Measurements from ENCODE around the gene NRBP1. TPM values are rescaled to one million over a fixed set of nuclear protein-coding genes. Genes with fewer than 3 reads are reported as not detected.

NRBP1 gene
- total and polyA plus RNA-seq, 2 of the 8 experiments (the other 6 are each of a cell fraction or from before 2014, with no cell fraction given), result 115 to 145 TPM

GRCh38 chr2:27421660-27422250 lies 6.7 kb upstream of the NRBP1 start (continued):
- TF ChIP-seq CHD7 (IDR thresholded peaks at IDR 0.05; ENCODE audit: insufficient replicate concordance, low read length), result no peak
- TF ChIP-seq USF2 (IDR thresholded peaks at IDR 0.05; ENCODE audit: low read length), result no peak
- TF ChIP-seq RFX5 (IDR thresholded peaks at IDR 0.05; ENCODE audit: borderline replicate concordance, low read depth, low read length), result no peak
- no peak for TF ChIP-seq CTBP2 (IDR thresholded peaks at IDR 0.05; ENCODE audit: borderline replicate concordance, insufficient read depth, insufficient read length, low read length)
- TF ChIP-seq SAP30 (IDR thresholded peaks at IDR 0.05; ENCODE audit: insufficient read depth, insufficient replicate concordance, low read length), result no peak
- TF ChIP-seq TEAD4 (IDR thresholded peaks at IDR 0.05; ENCODE audit: low read depth, low read length), result no peak
- TF ChIP-seq EGR1 (IDR thresholded peaks at IDR 0.05; ENCODE audit: borderline replicate concordance, low read depth, low read length), result no peak
- TF ChIP-seq SP4 (IDR thresholded peaks at IDR 0.05; ENCODE audit: low read length), result no peak
- TF ChIP-seq ASH2L (IDR thresholded peaks at IDR 0.05; ENCODE audit: low read length), result no peak

Measured in H1 (cell line).